Astrocyte (in vitro differentiated cells and primary cell): ENCODE results near the gene VAC14. TPM values are rescaled to one million over a fixed set of nuclear protein-coding genes. Genes with fewer than 3 reads are reported as not detected.
A peak's percentile ranks its signal among the peaks of the same experiment; 100 is the strongest.

Experiments used
- DNase-seq: peaks from one replicate; pipeline ENCODE4 v3.0.0-alpha.2; 2010; ENCODE audit warnings: low read depth
- FAIRE-seq: peaks from 2 replicates; lab custom pipeline; 2011; peaks lifted over from hg19 to GRCh38; lab: Jason Lieb, UNC
- H2AFZ ChIP-seq: 2 replicates; pipeline ENCODE4 v1.6.0; 2012; ENCODE audit warnings: low read depth, low read length, inconsistent platforms
- H3K27ac ChIP-seq: 2 replicates; pipeline ENCODE4 v1.5.1; 2011; ENCODE audit warnings: low read depth, low read length, inconsistent platforms
- H3K27me3 ChIP-seq: 2 replicates; pipeline ENCODE4 v1.6.0; 2011; ENCODE audit warnings: low read length, inconsistent platforms; ENCODE audit not compliant: insufficient read depth
- H3K36me3 ChIP-seq: 2 replicates; pipeline ENCODE4 v1.5.1; 2011; ENCODE audit warnings: low read length, inconsistent platforms; ENCODE audit not compliant: insufficient read depth
- H3K4me1 ChIP-seq: 2 replicates; pipeline ENCODE4 v1.5.1; 2011; ENCODE audit warnings: low read length, inconsistent platforms; ENCODE audit not compliant: insufficient read depth
- H3K4me2 ChIP-seq: 2 replicates; pipeline ENCODE4 v1.6.0; 2012; ENCODE audit warnings: low read length, inconsistent platforms
- H3K4me3 ChIP-seq: 2 replicates; pipeline ENCODE4 v1.5.1; 2011; ENCODE audit warnings: low read depth, mild to moderate bottlenecking, low read length, inconsistent platforms; ENCODE audit not compliant: insufficient read depth
- H3K79me2 ChIP-seq: 2 replicates; pipeline ENCODE4 v1.6.0; 2012; ENCODE audit warnings: mild to moderate bottlenecking, low read length, inconsistent platforms; ENCODE audit not compliant: insufficient read depth
- H3K9ac ChIP-seq: 2 replicates; pipeline ENCODE4 v1.6.0; 2012; ENCODE audit warnings: mild to moderate bottlenecking, low read length, inconsistent platforms
- H3K9me3 ChIP-seq: 2 replicates; pipeline ENCODE4 v1.5.1; 2012; ENCODE audit warnings: low read depth, mild to moderate bottlenecking, low read length, inconsistent platforms; ENCODE audit not compliant: insufficient read depth
- H4K20me1 ChIP-seq: 2 replicates; pipeline ENCODE4 v1.6.0; 2012; ENCODE audit warnings: low read length, inconsistent platforms; ENCODE audit not compliant: insufficient read depth
- H3K27ac Mint-ChIP-seq: one replicate; pipeline ENCODE4 v1.8.0; 2021; ENCODE audit warnings: mild to moderate bottlenecking, mixed read lengths; ENCODE audit not compliant: unreplicated experiment
- H3K27me3 Mint-ChIP-seq: one replicate; pipeline ENCODE4 v1.8.0; 2021; ENCODE audit warnings: low read depth, mixed read lengths; ENCODE audit not compliant: unreplicated experiment
- H3K36me3 Mint-ChIP-seq: one replicate; pipeline ENCODE4 v1.8.0; 2021; ENCODE audit warnings: low read depth, mixed read lengths; ENCODE audit not compliant: unreplicated experiment
- H3K4me1 Mint-ChIP-seq: one replicate; pipeline ENCODE4 v1.8.0; 2021; ENCODE audit warnings: low read depth, mixed read lengths; ENCODE audit not compliant: unreplicated experiment
- H3K4me3 Mint-ChIP-seq: one replicate; pipeline ENCODE4 v1.8.0; 2021; ENCODE audit warnings: mild to moderate bottlenecking, moderate library complexity, mixed read lengths; ENCODE audit not compliant: unreplicated experiment
- H3K9me3 Mint-ChIP-seq: one replicate; pipeline ENCODE4 v1.8.0; 2021; ENCODE audit warnings: mild to moderate bottlenecking, mixed read lengths; ENCODE audit not compliant: unreplicated experiment
- CTCF ChIP-seq: IDR thresholded peaks from 2 replicates; pipeline ENCODE4 v1.5.1; 2011; ENCODE audit warnings: low read depth, mild to moderate bottlenecking, inconsistent platforms, low read length, moderate library complexity; ENCODE audit not compliant: insufficient read depth
- EZH2 ChIP-seq: IDR thresholded peaks from 2 replicates; pipeline ENCODE4 v1.6.1; 2012; ENCODE audit warnings: mild to moderate bottlenecking, low read length, inconsistent platforms; ENCODE audit not compliant: insufficient read depth
- total RNA-seq: library from RNA; stranded (reverse); gene quantifications from 2 replicates; pipeline ENCODE4 v1.2.1, GENCODE V29; 2021

VAC14 gene
- total RNA-seq, 1 donor from 2014 or later, result 27.8 TPM

DNA sequence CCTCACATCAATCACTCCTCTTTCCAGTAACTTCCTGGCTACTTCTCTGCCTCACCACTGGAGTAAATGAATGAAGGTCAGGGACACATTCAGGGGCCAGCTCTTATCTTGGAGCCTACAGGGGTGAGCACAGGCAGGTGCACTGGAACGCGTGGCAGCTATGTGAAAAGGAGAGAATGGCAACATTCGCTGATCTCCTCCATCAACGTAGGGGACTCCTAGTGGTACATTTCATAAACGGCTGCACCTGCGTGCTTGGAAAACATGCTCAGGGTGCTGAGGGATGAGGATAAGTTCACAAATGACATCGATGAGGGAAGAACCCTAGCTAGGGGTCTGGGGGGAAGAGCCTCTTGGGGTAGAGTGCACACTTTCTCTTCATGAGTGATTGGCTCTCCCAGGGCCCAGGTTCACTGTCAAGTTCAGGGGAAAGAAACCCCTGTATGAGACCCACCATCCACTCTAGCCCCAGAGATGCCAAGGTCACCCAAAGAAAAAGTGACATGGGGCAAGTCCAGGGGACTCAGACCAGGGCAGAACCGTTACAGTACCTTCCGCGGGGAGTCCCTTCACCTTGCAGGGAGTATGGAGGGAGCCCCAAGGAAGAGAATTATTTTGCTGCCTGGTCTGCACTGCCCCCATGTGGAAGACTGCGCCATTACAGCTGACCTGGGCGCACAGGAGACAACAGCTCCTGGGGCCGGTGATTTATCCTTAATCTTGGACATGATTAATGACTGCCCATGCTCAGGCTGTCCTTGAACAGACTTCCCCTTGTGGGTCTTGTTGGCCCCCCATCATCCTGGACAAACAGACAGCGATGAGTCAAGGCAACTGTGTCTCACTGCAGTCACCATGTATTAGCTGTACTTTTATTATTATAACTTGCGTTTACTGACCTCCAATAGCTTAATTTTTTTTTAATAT lies 30.1 kb downstream of the VAC14 start:
- Mint-ChIP-seq H3K4me3 (no peak overlapping the region), H3K9me3 (no peaks in the 10 kb centered on the region), H3K4me1 (peaks cover 19% of the 10 kb centered on the region), H3K36me3 (peaks cover 15% of the 10 kb centered on the region), H3K27me3 (no peaks in the 10 kb centered on the region), H3K27ac (no peak overlapping the region)
- Histone ChIP-seq H3K9me3 (no peaks in the 10 kb centered on the region), H4K20me1 (peaks cover 8% of the 10 kb centered on the region), H2AFZ (no peak overlapping the region), H3K27me3 (no peaks in the 10 kb centered on the region), H3K36me3 (peaks cover 7% of the 10 kb centered on the region), H3K27ac (no peak overlapping the region), H3K4me2 (no peak overlapping the region), H3K9ac (no peak overlapping the region), H3K4me3 (no peak overlapping the region), H3K79me2 (no peaks in the 10 kb centered on the region), H3K4me1 (peaks cover 15% of the 10 kb centered on the region)
- peak; percentile 64 for FAIRE-seq
- DNase-seq, result no peak
- TF ChIP-seq EZH2 (no peak), CTCF (peak; percentile 86)

DNA sequence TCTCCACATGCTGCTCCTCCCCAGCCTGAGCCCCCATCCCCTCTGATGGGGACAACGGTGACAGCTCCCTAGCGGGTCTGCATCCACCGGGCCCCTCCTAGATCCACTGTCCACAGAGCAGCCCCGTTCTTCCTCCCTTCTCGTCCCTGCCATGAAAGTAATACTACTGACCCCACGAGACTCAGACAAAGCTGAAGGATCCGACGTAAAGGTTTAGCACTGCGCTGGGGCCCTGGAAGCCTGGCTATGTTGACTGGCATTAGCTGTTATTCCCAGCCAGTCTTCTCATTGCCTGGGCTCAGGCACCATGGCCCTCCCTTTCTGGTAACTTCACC lies 30.7 kb downstream of the VAC14 start:
- H4K20me1 ChIP-seq, result peaks cover 8% of the 10 kb centered on the region

More for the DNA sequence above, 30.7 kb downstream of the VAC14 start:
- Mint-ChIP-seq H3K36me3 (peaks cover 15% of the 10 kb centered on the region), H3K4me3 (no peak overlapping the region), H3K4me1 (peaks cover 19% of the 10 kb centered on the region), H3K27ac (no peak overlapping the region), H3K9me3 (no peaks in the 10 kb centered on the region), H3K27me3 (no peaks in the 10 kb centered on the region)
- H3K4me1 ChIP-seq, result peaks cover 15% of the 10 kb centered on the region
- H2AFZ ChIP-seq, result no peak overlapping the region
- no peaks in the 10 kb centered on the region for H3K9me3 ChIP-seq
- H3K4me2 ChIP-seq, result no peak overlapping the region
- H3K27ac ChIP-seq, result no peak overlapping the region
- H3K4me3 ChIP-seq, result no peak overlapping the region
- H3K79me2 ChIP-seq, result no peaks in the 10 kb centered on the region
- FAIRE-seq, result no peak
- H3K9ac ChIP-seq, result no peak overlapping the region
- H3K36me3 ChIP-seq, result peaks cover 7% of the 10 kb centered on the region
- TF ChIP-seq EZH2 (no peak), CTCF (no peak)
- no peak for DNase-seq
- no peaks in the 10 kb centered on the region for H3K27me3 ChIP-seq
